H9 (cell line): Measurements from ENCODE around the gene CDIPT. TPM values are rescaled to one million over a fixed set of nuclear protein-coding genes. Genes with fewer than 3 reads are reported as not detected.

ENCODE experiments used
- DNase-seq: peaks from one replicate; pipeline ENCODE4 v3.0.0-alpha.2; 2017
- H2AFZ ChIP-seq: one replicate; pipeline ENCODE4 v1.6.1; 2013; ENCODE audit warnings: mild to moderate bottlenecking, low read length, control low read depth, moderate library complexity
- H2AK5ac ChIP-seq: 2 replicates; pipeline ENCODE4 v1.6.1; 2013; ENCODE audit warnings: low read length, control low read depth, mixed read lengths; ENCODE audit not compliant: insufficient read length
- H2BK120ac ChIP-seq: one replicate; pipeline ENCODE4 v1.6.1; 2013; ENCODE audit warnings: low read depth, mild to moderate bottlenecking, low read length, control low read depth, inconsistent platforms; ENCODE audit not compliant: poor library complexity, severe bottlenecking
- H2BK12ac ChIP-seq: 2 replicates; pipeline ENCODE4 v1.6.1; 2013; ENCODE audit warnings: low read length, control low read depth, mixed read lengths, low read depth; ENCODE audit not compliant: insufficient read length
- H2BK15ac ChIP-seq: 2 replicates; pipeline ENCODE4 v1.6.1; 2013; ENCODE audit warnings: low read depth, low read length, control low read depth
- H2BK20ac ChIP-seq: one replicate; pipeline ENCODE4 v1.6.1; 2013; ENCODE audit warnings: low read depth, mild to moderate bottlenecking, low read length, control low read depth, inconsistent platforms; ENCODE audit not compliant: poor library complexity, severe bottlenecking
- H2BK5ac ChIP-seq: 2 replicates; pipeline ENCODE4 v1.6.1; 2013; ENCODE audit warnings: low read length, control low read depth, mixed read lengths; ENCODE audit not compliant: insufficient read length
- H3K14ac ChIP-seq: 2 replicates; pipeline ENCODE4 v1.6.1; 2013; ENCODE audit warnings: low read length, control low read depth; ENCODE audit not compliant: insufficient read depth
- H3K18ac ChIP-seq: 2 replicates; pipeline ENCODE4 v1.6.1; 2013; ENCODE audit warnings: low read depth, mild to moderate bottlenecking, mixed read lengths, low read length, control low read depth; ENCODE audit not compliant: insufficient read length
- H3K23ac ChIP-seq: 2 replicates; pipeline ENCODE4 v1.6.1; 2013; ENCODE audit warnings: low read length, control low read depth, mixed read lengths, low read depth; ENCODE audit not compliant: insufficient read length
- H3K23me2 ChIP-seq: 2 replicates; pipeline ENCODE4 v1.6.1; 2013; ENCODE audit warnings: low read depth, mild to moderate bottlenecking, mixed read lengths, low read length, control low read depth; ENCODE audit not compliant: insufficient read length, poor library complexity, severe bottlenecking
- H3K27ac ChIP-seq: 2 replicates; pipeline ENCODE4 v1.5.1; 2013; ENCODE audit warnings: low read length, control low read depth, mixed read lengths, low read depth; ENCODE audit not compliant: insufficient read length
- H3K27me3 ChIP-seq: 2 replicates; pipeline ENCODE4 v1.6.1; 2013; ENCODE audit warnings: low read length, control low read depth, inconsistent platforms; ENCODE audit not compliant: insufficient read depth
- H3K4ac ChIP-seq: 2 replicates; pipeline ENCODE4 v1.6.1; 2013; ENCODE audit warnings: low read depth, mild to moderate bottlenecking, control low read depth, inconsistent platforms, low read length, moderate library complexity
- H3K4me1 ChIP-seq: 2 replicates; pipeline ENCODE4 v1.6.1; 2013; ENCODE audit warnings: low read length, control low read depth, inconsistent platforms; ENCODE audit not compliant: insufficient read depth
- H3K4me2 ChIP-seq: 2 replicates; pipeline ENCODE4 v1.6.1; 2013; ENCODE audit warnings: low read length, control low read depth, mixed read lengths; ENCODE audit not compliant: insufficient read length, insufficient read depth
- H3K56ac ChIP-seq: 2 replicates; pipeline ENCODE4 v1.6.1; 2013; ENCODE audit warnings: low read depth, mild to moderate bottlenecking, mixed read lengths, low read length, control low read depth; ENCODE audit not compliant: insufficient read length
- H3K79me1 ChIP-seq: 2 replicates; pipeline ENCODE4 v1.6.1; 2013; ENCODE audit warnings: low read depth, mild to moderate bottlenecking, moderate library complexity, low read length, control low read depth, inconsistent platforms; ENCODE audit not compliant: insufficient read depth, poor library complexity, severe bottlenecking
- H3K79me2 ChIP-seq: 2 replicates; pipeline ENCODE4 v1.6.1; 2013; ENCODE audit warnings: low read length, control low read depth, inconsistent platforms; ENCODE audit not compliant: insufficient read depth
- H3K9ac ChIP-seq: 2 replicates; pipeline ENCODE4 v1.6.1; 2013; ENCODE audit warnings: low read length, control low read depth, mixed read lengths; ENCODE audit not compliant: insufficient read length; ENCODE audit errors: extremely low read depth
- H3K9me3 ChIP-seq: one replicate; pipeline ENCODE4 v1.6.1; 2013; ENCODE audit warnings: low read depth, low read length, inconsistent platforms; ENCODE audit not compliant: control insufficient read depth
- H3T11ph ChIP-seq: one replicate; pipeline ENCODE4 v1.6.1; 2013; ENCODE audit warnings: mild to moderate bottlenecking, low read length, control low read depth, inconsistent platforms
- H4K20me1 ChIP-seq: one replicate; pipeline ENCODE4 v1.6.1; 2013; ENCODE audit not compliant: control insufficient read depth, insufficient read length, insufficient read depth
- H4K5ac ChIP-seq: 2 replicates; pipeline ENCODE4 v1.6.1; 2013; ENCODE audit warnings: low read depth, mild to moderate bottlenecking, mixed read lengths, low read length, control low read depth; ENCODE audit not compliant: insufficient read length
- H4K8ac ChIP-seq: replicated peaks from 2 replicates; pipeline ENCODE4 v1.6.1; 2013; ENCODE audit warnings: low read length, control low read depth, mixed read lengths, low read depth; ENCODE audit not compliant: insufficient read length
- H4K91ac ChIP-seq: 2 replicates; pipeline ENCODE4 v1.6.1; 2013; ENCODE audit warnings: low read depth, mild to moderate bottlenecking, moderate library complexity, mixed read lengths, low read length, control low read depth; ENCODE audit not compliant: insufficient read length
- H3K27ac Mint-ChIP-seq, 3 experiments: 2 replicates in 2 of 3; 3 replicates in 1 of 3; pipeline ENCODE4 v1.8.0; 2020 to 2021; ENCODE audit warnings: mixed read lengths in 3 of 3, mild to moderate bottlenecking in 1 of 3, moderate library complexity in 1 of 3
- H3K27me3 Mint-ChIP-seq: 2 replicates; pipeline ENCODE4 v1.8.0; 2021; ENCODE audit warnings: low read depth, mild to moderate bottlenecking, moderate library complexity, mixed read lengths
- H3K36me3 Mint-ChIP-seq, 3 experiments: 2 replicates in 2 of 3; 3 replicates in 1 of 3; pipeline ENCODE4 v1.8.0; 2020 to 2021; ENCODE audit warnings: low read depth in 3 of 3, mixed read lengths in 3 of 3; ENCODE audit not compliant: insufficient read depth in 1 of 3
- H3K4me1 Mint-ChIP-seq, 2 experiments: 2 replicates each; pipeline ENCODE4 v1.8.0; 2020; ENCODE audit warnings: mixed read lengths in 2 of 2
- H3K4me3 Mint-ChIP-seq, 2 experiments: 2 replicates in 1 of 2; 3 replicates in 1 of 2; pipeline ENCODE4 v1.8.0; 2020 to 2021; ENCODE audit warnings: mild to moderate bottlenecking in 2 of 2, mixed read lengths in 2 of 2, moderate library complexity in 1 of 2
- H3K9me3 Mint-ChIP-seq, 2 experiments: 2 replicates in 1 of 2; 3 replicates in 1 of 2; pipeline ENCODE4 v1.8.0; 2020; ENCODE audit warnings: mild to moderate bottlenecking in 2 of 2, mixed read lengths in 2 of 2, moderate library complexity in 1 of 2
- WGBS: extraction: QIAGEN DNeasy Blood & Tissue Kit; methylation state at CpG from one replicate; pipeline ENCODE4 v1.1.7; 2013; ENCODE audit warnings: missing lambda C conversion rate, low lambda C conversion rate, mixed read lengths; ENCODE audit not compliant: insufficient read length; ENCODE audit errors: extremely low coverage; 5-methylcytosine and 5-hydroxymethylcytosine counted together
- total RNA-seq: library from RNA; stranded (reverse); gene quantifications from 2 replicates; pipeline ENCODE4 v1.2.1, GENCODE V29; 2021
- TF ChIP-seq, protein P1 (sequence below): fragments of 200-600 bp; sonication (generic); conservative IDR thresholded peaks from 3 replicates; pipeline ENCODE4 v1.8.0; 2021; ENCODE audit warnings: antibody characterized with exemption, mild to moderate bottlenecking

Gene CDIPT
- total RNA-seq, 1 experiment from 2014 or later = 70.6 TPM

DNA sequence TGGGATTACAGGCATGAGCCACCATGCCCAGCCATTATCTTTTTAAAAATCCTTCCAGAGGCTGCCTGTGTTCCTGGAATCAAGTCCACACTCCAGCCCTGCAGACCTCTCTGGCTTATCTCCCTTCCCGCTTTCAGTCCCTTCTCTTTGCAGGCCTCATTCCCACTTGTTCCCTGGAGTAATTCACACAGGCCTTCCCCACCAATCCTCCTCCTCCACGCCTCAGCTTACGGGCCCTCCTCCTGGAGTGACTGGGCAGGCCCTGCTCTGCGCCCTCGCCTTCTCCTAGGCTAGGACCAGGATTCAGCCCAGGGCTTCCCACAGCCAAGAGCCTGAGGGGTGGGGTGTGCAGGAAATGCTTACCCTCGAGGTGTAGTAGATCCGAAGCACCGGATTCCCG is 2.8 kb downstream of the CDIPT start:
- Mint-ChIP-seq H3K9me3 (no peaks in the 10 kb centered on the region), H3K27ac (no peak overlapping the region), H3K4me3 (no peak overlapping the region), H3K36me3 (peaks cover 17 to 33% (median 31%) of the 10 kb centered on the region in 3 experiments; a peak in 6 of 7 replicates), H3K27me3 (no peaks in the 10 kb centered on the region; the same call in 1 of the 2 replicates), H3K4me1 (peaks cover 9 to 14% of the 10 kb centered on the region in 2 experiments)
- Histone ChIP-seq H3K18ac (no peak overlapping the region), H4K20me1 (no peaks in the 10 kb centered on the region), H3K27me3 (no peaks in the 10 kb centered on the region), H2BK120ac (no peak overlapping the region), H3K79me2 (no peaks in the 10 kb centered on the region), H3T11ph (no peak overlapping the region), H2BK20ac (no peak overlapping the region), H2AK5ac (no peak overlapping the region), H3K4me1 (no peaks in the 10 kb centered on the region; the same call in 1 of the 2 replicates), H3K56ac (no peak overlapping the region), H2BK12ac (no peak overlapping the region), H3K14ac (no peak overlapping the region), H4K91ac (no peak overlapping the region), H2AFZ (no peak overlapping the region), H3K23ac (no peak overlapping the region), H3K27ac (no peak overlapping the region), H4K5ac (no peak overlapping the region), H2BK5ac (no peak overlapping the region), H3K79me1 (peaks cover 8% of the 10 kb centered on the region), H2BK15ac (no peak overlapping the region), H3K4ac (no peak overlapping the region), H3K23me2 (peaks cover 9% of the 10 kb centered on the region), H4K8ac (no peak overlapping the region), H3K4me2 (no peak overlapping the region), H3K9me3 (no peaks in the 10 kb centered on the region), H3K9ac (no peak overlapping the region)
- no CpG with 5 or more reads among the region's 9 CpGs for WGBS
- TF ChIP-seq, protein P1, sequence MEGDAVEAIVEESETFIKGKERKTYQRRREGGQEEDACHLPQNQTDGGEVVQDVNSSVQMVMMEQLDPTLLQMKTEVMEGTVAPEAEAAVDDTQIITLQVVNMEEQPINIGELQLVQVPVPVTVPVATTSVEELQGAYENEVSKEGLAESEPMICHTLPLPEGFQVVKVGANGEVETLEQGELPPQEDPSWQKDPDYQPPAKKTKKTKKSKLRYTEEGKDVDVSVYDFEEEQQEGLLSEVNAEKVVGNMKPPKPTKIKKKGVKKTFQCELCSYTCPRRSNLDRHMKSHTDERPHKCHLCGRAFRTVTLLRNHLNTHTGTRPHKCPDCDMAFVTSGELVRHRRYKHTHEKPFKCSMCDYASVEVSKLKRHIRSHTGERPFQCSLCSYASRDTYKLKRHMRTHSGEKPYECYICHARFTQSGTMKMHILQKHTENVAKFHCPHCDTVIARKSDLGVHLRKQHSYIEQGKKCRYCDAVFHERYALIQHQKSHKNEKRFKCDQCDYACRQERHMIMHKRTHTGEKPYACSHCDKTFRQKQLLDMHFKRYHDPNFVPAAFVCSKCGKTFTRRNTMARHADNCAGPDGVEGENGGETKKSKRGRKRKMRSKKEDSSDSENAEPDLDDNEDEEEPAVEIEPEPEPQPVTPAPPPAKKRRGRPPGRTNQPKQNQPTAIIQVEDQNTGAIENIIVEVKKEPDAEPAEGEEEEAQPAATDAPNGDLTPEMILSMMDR = no peak
- DNase-seq = no peak
